Measurements from ENCODE around the gene RBP5. TPM values are rescaled to one million over a fixed set of nuclear protein-coding genes. Genes with fewer than 3 reads are reported as not detected.

RBP5 gene
- polyA plus RNA-seq (2012; ENCODE audit: low read depth, missing spikeins), result 3.7 TPM

GRCh38 chr12:7128681-7129286 lies at the start of gene RBP5:
Gene RBP5 (minus strand): TSS chr12:7128889. CDS start chr12:7128775, 114 bp downstream.
- peak; percentile 31 for FAIRE-seq
- DNase-seq (ENCODE audit: insufficient read length, low spot score), result no peak
- TF ChIP-seq POU2F2 (IDR thresholded peaks at IDR 0.05; ENCODE audit: low read depth, low read length) (no peak), TAF1 (IDR thresholded peaks at IDR 0.05; ENCODE audit: low read depth, low read length) (no peak), POLR2AphosphoS5 (IDR thresholded peaks at IDR 0.05; ENCODE audit: low read depth, low read length) (no peak), SPI1 (IDR thresholded peaks at IDR 0.05; ENCODE audit: low read depth, low read length) (no peak), PAX5 (IDR thresholded peaks at IDR 0.05; ENCODE audit: insufficient read depth, low read length, severe bottlenecking) (no peak), POLR2A (IDR thresholded peaks at IDR 0.05; ENCODE audit: low read depth, low read length) (no peak)

- FAIRE-seq (no peak), DNase-seq (ENCODE audit: insufficient read length, low spot score) (no peak)
- TF ChIP-seq SPI1 (IDR thresholded peaks at IDR 0.05; ENCODE audit: low read depth, low read length) (no peak), POLR2A (IDR thresholded peaks at IDR 0.05; ENCODE audit: low read depth, low read length) (no peak), PAX5 (IDR thresholded peaks at IDR 0.05; ENCODE audit: insufficient read depth, low read length, severe bottlenecking) (no peak), POLR2AphosphoS5 (IDR thresholded peaks at IDR 0.05; ENCODE audit: low read depth, low read length) (no peak), POU2F2 (IDR thresholded peaks at IDR 0.05; ENCODE audit: low read depth, low read length) (no peak)
Measured at GRCh38 chr12:7178481-7178880, 49.8 kb upstream of the RBP5 start.

- TF ChIP-seq POU2F2 (IDR thresholded peaks at IDR 0.05; ENCODE audit: low read depth, low read length) (no peak), PAX5 (IDR thresholded peaks at IDR 0.05; ENCODE audit: insufficient read depth, low read length, severe bottlenecking) (no peak), POLR2AphosphoS5 (IDR thresholded peaks at IDR 0.05; ENCODE audit: low read depth, low read length) (no peak)
- FAIRE-seq, result no peak
- DNase-seq (ENCODE audit: insufficient read length, low spot score), result no peak
Measured at GRCh38 chr12:7176595-7176994, 47.9 kb upstream of the RBP5 start.

GRCh38 chr12:7175493-7175892 lies 46.8 kb upstream of the RBP5 start:
- TF ChIP-seq PAX5 (IDR thresholded peaks at IDR 0.05; ENCODE audit: insufficient read depth, low read length, severe bottlenecking) (no peak), POLR2AphosphoS5 (IDR thresholded peaks at IDR 0.05; ENCODE audit: low read depth, low read length) (no peak)
- DNase-seq (ENCODE audit: insufficient read length, low spot score) (no peak), FAIRE-seq (no peak)

GRCh38 chr12:7171854-7172253 lies 43.2 kb upstream of the RBP5 start:
- FAIRE-seq, result no peak
- TF ChIP-seq SPI1 (IDR thresholded peaks at IDR 0.05; ENCODE audit: low read depth, low read length), result no peak
- DNase-seq (ENCODE audit: insufficient read length, low spot score), result no peak

- DNase-seq (ENCODE audit: insufficient read length, low spot score) (no peak), FAIRE-seq (no peak)
- TF ChIP-seq PAX5 (IDR thresholded peaks at IDR 0.05; ENCODE audit: insufficient read depth, low read length, severe bottlenecking) (no peak), SPI1 (IDR thresholded peaks at IDR 0.05; ENCODE audit: low read depth, low read length) (no peak), TAF1 (IDR thresholded peaks at IDR 0.05; ENCODE audit: low read depth, low read length) (no peak), POLR2AphosphoS5 (IDR thresholded peaks at IDR 0.05; ENCODE audit: low read depth, low read length) (no peak), POU2F2 (IDR thresholded peaks at IDR 0.05; ENCODE audit: low read depth, low read length) (no peak), POLR2A (IDR thresholded peaks at IDR 0.05; ENCODE audit: low read depth, low read length) (no peak)
Measured at GRCh38 chr12:7169951-7170350, 41.3 kb upstream of the RBP5 start.

GRCh38 chr12:7162691-7163114 lies 34.0 kb upstream of the RBP5 start:
- DNase-seq (ENCODE audit: insufficient read length, low spot score) (no peak), FAIRE-seq (no peak)
- TF ChIP-seq TAF1 (IDR thresholded peaks at IDR 0.05; ENCODE audit: low read depth, low read length), result no peak
- no peak for TF ChIP-seq POLR2A (IDR thresholded peaks at IDR 0.05; ENCODE audit: low read depth, low read length)
- no peak for TF ChIP-seq SPI1 (IDR thresholded peaks at IDR 0.05; ENCODE audit: low read depth, low read length)
- TF ChIP-seq POU2F2 (IDR thresholded peaks at IDR 0.05; ENCODE audit: low read depth, low read length), result no peak
- no peak for TF ChIP-seq POLR2AphosphoS5 (IDR thresholded peaks at IDR 0.05; ENCODE audit: low read depth, low read length)
- no peak for TF ChIP-seq PAX5 (IDR thresholded peaks at IDR 0.05; ENCODE audit: insufficient read depth, low read length, severe bottlenecking)

- TF ChIP-seq SPI1 (IDR thresholded peaks at IDR 0.05; ENCODE audit: low read depth, low read length), result no peak
- DNase-seq (ENCODE audit: insufficient read length, low spot score) (no peak), FAIRE-seq (no peak)
Measured at GRCh38 chr12:7161811-7162210, 33.1 kb upstream of the RBP5 start.

GRCh38 chr12:7161327-7161726 lies 32.6 kb upstream of the RBP5 start:
- FAIRE-seq (no peak), DNase-seq (ENCODE audit: insufficient read length, low spot score) (no peak)
- TF ChIP-seq POLR2AphosphoS5 (IDR thresholded peaks at IDR 0.05; ENCODE audit: low read depth, low read length), result no peak
- TF ChIP-seq POU2F2 (IDR thresholded peaks at IDR 0.05; ENCODE audit: low read depth, low read length), result no peak
- no peak for TF ChIP-seq PAX5 (IDR thresholded peaks at IDR 0.05; ENCODE audit: insufficient read depth, low read length, severe bottlenecking)

GRCh38 chr12:7160183-7160582 lies 31.5 kb upstream of the RBP5 start:
- no peak for FAIRE-seq

More at GRCh38 chr12:7160183-7160582, 31.5 kb upstream of the RBP5 start:
- no peak for DNase-seq (ENCODE audit: insufficient read length, low spot score)
- TF ChIP-seq POU2F2 (IDR thresholded peaks at IDR 0.05; ENCODE audit: low read depth, low read length), result no peak
- no peak for TF ChIP-seq POLR2A (IDR thresholded peaks at IDR 0.05; ENCODE audit: low read depth, low read length)
- TF ChIP-seq PAX5 (IDR thresholded peaks at IDR 0.05; ENCODE audit: insufficient read depth, low read length, severe bottlenecking), result no peak
- TF ChIP-seq POLR2AphosphoS5 (IDR thresholded peaks at IDR 0.05; ENCODE audit: low read depth, low read length), result no peak
- no peak for TF ChIP-seq TAF1 (IDR thresholded peaks at IDR 0.05; ENCODE audit: low read depth, low read length)
- no peak for TF ChIP-seq SPI1 (IDR thresholded peaks at IDR 0.05; ENCODE audit: low read depth, low read length)
